Ishikawa (cell line): ENCODE results near the gene TOP1.

ENCODE experiments used
- CEBPB ChIP-seq: IDR thresholded peaks from 2 replicates; pipeline ENCODE4 v1.6.1; 2012
- CREB1 ChIP-seq: IDR thresholded peaks from 2 replicates; pipeline ENCODE4 v1.6.1; 2012; ENCODE audit warnings: low read depth
- EGR1 ChIP-seq: IDR thresholded peaks from 2 replicates; pipeline ENCODE4 v1.6.1; 2012
- EP300 ChIP-seq: IDR thresholded peaks from 2 replicates; pipeline ENCODE4 v1.6.1; 2012; ENCODE audit warnings: borderline replicate concordance
- FOXM1 ChIP-seq: IDR thresholded peaks from 2 replicates; pipeline ENCODE4 v1.6.1; 2012; ENCODE audit warnings: low read depth, borderline replicate concordance
- MAX ChIP-seq: IDR thresholded peaks from 2 replicates; pipeline ENCODE4 v1.6.1; 2012
- NFIC ChIP-seq: IDR thresholded peaks from 2 replicates; pipeline ENCODE4 v1.6.1; 2012
- RAD21 ChIP-seq: IDR thresholded peaks from 2 replicates; pipeline ENCODE4 v1.6.1; 2012; ENCODE audit warnings: low read depth
- REST ChIP-seq: IDR thresholded peaks from 2 replicates; pipeline ENCODE4 v1.6.1; 2012; ENCODE audit warnings: low read depth, mild to moderate bottlenecking
- TAF1 ChIP-seq: IDR thresholded peaks from 2 replicates; pipeline ENCODE4 v1.6.1; 2012; ENCODE audit warnings: low read depth, mild to moderate bottlenecking
- TCF12 ChIP-seq: IDR thresholded peaks from 2 replicates; pipeline ENCODE4 v1.6.1; 2012; ENCODE audit warnings: low read depth
- TEAD4 ChIP-seq: IDR thresholded peaks from 2 replicates; pipeline ENCODE4 v1.6.1; 2012
- USF1 ChIP-seq: IDR thresholded peaks from 2 replicates; pipeline ENCODE4 v1.6.1; 2012
- YY1 ChIP-seq: IDR thresholded peaks from 2 replicates; pipeline ENCODE4 v1.6.1; 2012; ENCODE audit warnings: low read depth

DNA sequence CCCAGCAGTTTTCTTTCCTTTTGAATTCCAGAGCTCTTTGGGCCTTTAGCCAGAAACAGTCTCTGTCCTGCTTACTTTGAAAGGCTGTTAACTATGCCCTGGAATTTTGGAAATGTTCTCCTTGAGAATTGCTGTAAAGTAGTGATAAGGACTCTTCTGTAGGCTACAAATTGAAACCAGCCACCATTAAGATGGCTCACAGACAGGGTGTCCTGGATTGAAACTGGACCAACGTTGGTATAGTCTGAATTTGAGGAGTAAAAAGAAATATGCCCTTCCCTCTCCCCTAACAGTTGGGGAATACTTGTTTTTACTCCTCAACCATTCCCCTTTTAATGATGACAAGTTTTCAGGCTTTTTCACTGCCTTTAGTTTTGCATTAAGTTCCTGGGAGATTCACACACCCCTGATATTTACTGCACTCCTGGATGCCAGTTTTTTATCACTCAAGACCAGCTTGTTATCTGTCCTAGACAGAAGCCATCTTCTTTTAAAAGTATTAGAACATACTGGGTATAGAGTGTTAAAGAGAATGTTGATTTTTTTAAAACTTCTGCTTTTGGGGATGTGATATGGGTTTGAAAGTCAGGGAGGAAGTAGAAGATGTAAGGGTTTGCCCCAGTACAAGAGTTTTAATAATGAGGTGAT is 21.9 kb downstream of the TOP1 start:
- no peak for TF ChIP-seq EP300
- TF ChIP-seq CREB1, result no peak
- TF ChIP-seq REST, result no peak
- TF ChIP-seq TAF1, result no peak
- TF ChIP-seq RAD21, result no peak
- no peak for TF ChIP-seq EGR1
- TF ChIP-seq MAX, result no peak
- TF ChIP-seq YY1, result no peak
- TF ChIP-seq USF1, result no peak
- no peak for TF ChIP-seq TEAD4
- no peak for TF ChIP-seq TCF12
- TF ChIP-seq NFIC, result no peak
- TF ChIP-seq FOXM1, result no peak
- TF ChIP-seq CEBPB, result no peak
